ENCODE results near the gene GABPB2.

Gene GABPB2

GRCh38 chr1:151143057-151143435, 72.5 kb downstream of the GABPB2 start:
- TF ChIP-seq EZH2phosphoT487 (IDR thresholded peaks at IDR 0.05; ENCODE audit: borderline replicate concordance) (no peak), CTCF (conservative IDR thresholded peaks at IDR 0.05; ENCODE audit: low read length) (no peak)
- no peak overlapping the region for H3K9ac ChIP-seq (ENCODE audit: low read depth, low read length, poor library complexity, severe bottlenecking)
- no peak overlapping the region for H3K4me3 ChIP-seq (ENCODE audit: low read length, poor library complexity, severe bottlenecking)
- no peaks in the 10 kb centered on the region for H3K36me3 ChIP-seq (ENCODE audit: insufficient read depth, low read length)
- no peak overlapping the region for H2AFZ ChIP-seq (ENCODE audit: low read length)
- no peaks in the 10 kb centered on the region for H3K9me3 ChIP-seq (ENCODE audit: insufficient read depth, low read depth, low read length)
- peaks cover 15% of the 10 kb centered on the region for H3K27me3 ChIP-seq (ENCODE audit: insufficient read depth, low read length, poor library complexity, severe bottlenecking)
- H3K4me2 ChIP-seq (ENCODE audit: low read depth, low read length, poor library complexity, severe bottlenecking), result no peak overlapping the region
- H4K20me1 ChIP-seq (ENCODE audit: insufficient read depth, low read length, poor library complexity, severe bottlenecking), result no peaks in the 10 kb centered on the region
- H3K9me2 ChIP-seq (replicated peaks; ENCODE audit: low read depth, low read length), result no peaks in the 10 kb centered on the region
- peaks cover 7% of the 10 kb centered on the region for H3K4me1 ChIP-seq (ENCODE audit: insufficient read depth, low read length, poor library complexity, severe bottlenecking)
- no peaks in the 10 kb centered on the region for H3F3A ChIP-seq (ENCODE audit: low read depth)
- H3K79me2 ChIP-seq (ENCODE audit: insufficient read depth, low read length), result no peaks in the 10 kb centered on the region

- H3K4me3 ChIP-seq (ENCODE audit: low read length, poor library complexity, severe bottlenecking), result no peak overlapping the region
- no peaks in the 10 kb centered on the region for H4K20me1 ChIP-seq (ENCODE audit: insufficient read depth, low read length, poor library complexity, severe bottlenecking)
- H2AFZ ChIP-seq (ENCODE audit: low read length), result no peak overlapping the region
- H3K4me2 ChIP-seq (ENCODE audit: low read depth, low read length, poor library complexity, severe bottlenecking), result no peak overlapping the region
- H3K27me3 ChIP-seq (ENCODE audit: insufficient read depth, low read length, poor library complexity, severe bottlenecking), result peaks cover 15% of the 10 kb centered on the region
- no peaks in the 10 kb centered on the region for H3K79me2 ChIP-seq (ENCODE audit: insufficient read depth, low read length)
- H3K9me2 ChIP-seq (replicated peaks; ENCODE audit: low read depth, low read length), result no peaks in the 10 kb centered on the region
- H3K9ac ChIP-seq (ENCODE audit: low read depth, low read length, poor library complexity, severe bottlenecking), result no peak overlapping the region
- no peaks in the 10 kb centered on the region for H3K9me3 ChIP-seq (ENCODE audit: insufficient read depth, low read depth, low read length)
- peaks cover 7% of the 10 kb centered on the region for H3K4me1 ChIP-seq (ENCODE audit: insufficient read depth, low read length, poor library complexity, severe bottlenecking)
- no peaks in the 10 kb centered on the region for H3K36me3 ChIP-seq (ENCODE audit: insufficient read depth, low read length)
- no peak for TF ChIP-seq EZH2phosphoT487 (IDR thresholded peaks at IDR 0.05; ENCODE audit: borderline replicate concordance)
- no peak for TF ChIP-seq CTCF (conservative IDR thresholded peaks at IDR 0.05; ENCODE audit: low read length)
- H3F3A ChIP-seq (ENCODE audit: low read depth), result no peaks in the 10 kb centered on the region
Measured at GRCh38 chr1:151143986-151144385, 73.4 kb downstream of the GABPB2 start.

GRCh38 chr1:151144474-151145303, 74.1 kb downstream of the GABPB2 start:
- no peaks in the 10 kb centered on the region for H3F3A ChIP-seq (ENCODE audit: low read depth)
- no peaks in the 10 kb centered on the region for H3K79me2 ChIP-seq (ENCODE audit: insufficient read depth, low read length)
- peaks cover 7% of the 10 kb centered on the region for H3K4me1 ChIP-seq (ENCODE audit: insufficient read depth, low read length, poor library complexity, severe bottlenecking)
- no peaks in the 10 kb centered on the region for H3K9me2 ChIP-seq (replicated peaks; ENCODE audit: low read depth, low read length)
- H3K27me3 ChIP-seq (ENCODE audit: insufficient read depth, low read length, poor library complexity, severe bottlenecking), result peaks cover 15% of the 10 kb centered on the region
- no peaks in the 10 kb centered on the region for H4K20me1 ChIP-seq (ENCODE audit: insufficient read depth, low read length, poor library complexity, severe bottlenecking)
- H3K9me3 ChIP-seq (ENCODE audit: insufficient read depth, low read depth, low read length), result no peaks in the 10 kb centered on the region
- TF ChIP-seq EZH2phosphoT487 (IDR thresholded peaks at IDR 0.05; ENCODE audit: borderline replicate concordance) (no peak), CTCF (conservative IDR thresholded peaks at IDR 0.05; ENCODE audit: low read length) (no peak)
- H3K4me2 ChIP-seq (ENCODE audit: low read depth, low read length, poor library complexity, severe bottlenecking), result no peak overlapping the region
- no peak overlapping the region for H3K9ac ChIP-seq (ENCODE audit: low read depth, low read length, poor library complexity, severe bottlenecking)
- no peak overlapping the region for H2AFZ ChIP-seq (ENCODE audit: low read length)
- H3K36me3 ChIP-seq (ENCODE audit: insufficient read depth, low read length), result no peaks in the 10 kb centered on the region
- H3K4me3 ChIP-seq (ENCODE audit: low read length, poor library complexity, severe bottlenecking), result no peak overlapping the region

Data from Loucy (cell line).